Left cardiac atrium (tissue), 4 donors: Measurements from ENCODE around the gene MESP1. TPM values are rescaled to one million over a fixed set of nuclear protein-coding genes. Genes with fewer than 3 reads are reported as not detected.
A peak's percentile ranks its signal among the peaks of the same experiment; 100 is the strongest.
"Not testable (repeated sequence)": the region's sequence is repeated elsewhere in the genome, so short reads cannot be mapped to it uniquely, and the experiment has no call there.

ENCODE experiments used
- ATAC-seq, 2 donors: fragments of 200-7000 bp; cut with Tn5 transposase; one replicate each; pipeline ENCODE4 v1.9.1; 2020; ENCODE audit warnings: mild to moderate bottlenecking in 2 of 2, moderate library complexity in 2 of 2
- DNase-seq: peaks from one replicate; pipeline ENCODE4 v3.0.0-alpha.2; 2020
- intact Hi-C, 2 donors: fragments of 100-400 bp; cut with DNase I; formaldehyde crosslinking; loops; one replicate each; pipeline versions ENCODE4 v1.14.1 to v1.15.1; 2022 to 2023
- total RNA-seq, 2 donors: library from RNA; stranded (reverse); fragmentation: NEBNext Ultra II Directional; extraction: Animal tissue kit (Norgen Biotek cat#: 25700); gene quantifications; one replicate each; pipeline ENCODE4 v1.2.1, GENCODE V29; 2021
- donor health status: DM: no; HTN: yes; CAD: no.
- donor health status: DM: no; HTN: yes; CAD: no; lungs with severe emphysema.
- donor health status: DM: yes; HTN: yes; CAD: no.
- donor health status: Dilated cardiomyopathy.

MESP1 gene
- total RNA-seq, 2 donors from 2014 or later: 4.7 to 10.5 TPM

DNA sequence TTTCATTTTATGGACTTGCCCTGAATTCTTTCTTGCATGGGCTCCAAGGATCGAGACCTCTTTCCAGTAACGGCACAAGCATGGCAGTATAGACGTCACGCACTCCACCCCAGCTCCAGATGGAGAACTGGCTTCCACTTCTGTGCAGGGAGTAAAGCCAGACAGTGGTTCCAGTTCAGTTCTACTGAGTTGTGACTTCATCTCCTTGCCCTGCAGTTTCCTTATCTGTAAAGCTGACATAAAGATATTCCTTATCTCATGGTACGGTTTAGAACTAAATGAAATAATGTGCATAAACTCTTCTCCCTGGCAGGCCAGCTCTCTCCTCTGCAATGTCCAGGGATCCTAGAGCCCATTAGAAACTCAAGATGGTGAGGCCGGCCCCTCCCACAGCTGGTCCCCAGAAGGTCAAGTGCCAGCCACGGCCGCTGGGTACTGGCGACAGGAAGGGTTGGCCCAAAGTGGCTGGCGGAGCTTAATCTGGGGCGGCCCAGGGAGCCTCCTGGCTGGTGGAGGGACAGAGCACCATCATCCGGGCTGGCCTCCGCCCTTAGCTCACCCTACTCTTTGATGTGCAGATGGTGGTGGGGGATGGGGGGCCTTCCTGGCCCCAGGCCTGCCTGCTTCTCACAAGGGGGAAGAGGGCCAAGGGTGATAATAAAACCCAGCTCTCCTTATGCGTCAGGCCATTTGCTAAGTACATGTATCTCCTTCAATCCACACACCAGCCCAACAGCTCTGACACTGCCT lies 32.2 kb upstream of the MESP1 start:
- intact Hi-C loops: no loop called here
- no peak for DNase-seq
- peak; percentile 61 to 78 for ATAC-seq

DNA sequence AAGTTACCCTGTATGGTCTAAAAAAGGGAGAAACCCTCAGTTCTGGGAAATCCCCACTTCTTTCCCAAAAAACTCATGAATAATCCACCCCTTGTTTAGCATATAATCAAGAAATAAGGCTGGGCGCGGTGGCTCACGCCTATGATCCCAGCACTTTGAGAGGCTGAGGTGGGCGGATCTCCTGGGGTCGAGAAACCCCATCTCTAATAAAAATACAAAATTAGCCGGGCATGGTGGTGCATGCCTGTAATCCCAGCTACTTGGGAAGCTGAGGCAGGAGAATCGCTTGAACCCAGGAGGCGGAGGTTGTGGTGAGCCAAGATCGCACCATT lies 31.5 kb upstream of the MESP1 start:
- intact Hi-C loops, DNase-seq, ATAC-seq: not testable (repeated sequence)

DNA sequence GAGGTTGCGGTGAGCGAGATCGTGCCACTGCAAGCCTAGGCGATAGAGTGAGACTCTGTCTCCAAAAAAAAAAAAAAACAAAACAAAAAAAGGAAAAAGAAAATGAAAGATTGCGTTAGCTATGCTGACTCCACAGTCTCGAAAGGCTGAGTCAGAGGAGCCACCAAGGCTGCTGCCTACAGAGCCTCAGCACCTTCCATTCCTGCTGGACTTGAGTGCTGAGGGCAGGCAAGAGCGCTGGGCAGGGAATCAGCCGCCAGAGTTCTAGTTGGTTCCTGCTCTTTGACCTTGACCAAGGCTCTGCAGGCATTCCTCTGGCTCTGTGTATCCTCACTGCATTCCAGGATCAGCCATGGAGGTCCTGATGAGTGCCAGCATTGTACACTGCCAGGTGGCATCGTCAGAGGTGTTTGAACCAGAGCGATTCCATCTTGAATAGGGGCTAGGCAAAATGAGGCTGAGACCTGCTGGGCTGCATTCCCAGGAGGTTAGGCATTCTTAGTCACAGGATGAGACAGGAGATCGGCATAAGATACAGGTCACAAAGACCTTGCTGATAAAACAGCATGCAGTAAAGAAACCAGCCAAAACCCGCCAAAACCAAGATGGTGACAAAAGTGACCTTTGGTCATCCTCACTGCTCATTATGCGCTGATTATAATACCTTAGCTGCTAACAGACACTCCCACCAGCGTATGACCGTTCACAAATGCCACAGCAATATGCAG lies 31.0 kb upstream of the MESP1 start:
- ATAC-seq (peak in 1 of 2 donors; percentile 24), DNase-seq (no peak)
- intact Hi-C loops: no loop called here

DNA sequence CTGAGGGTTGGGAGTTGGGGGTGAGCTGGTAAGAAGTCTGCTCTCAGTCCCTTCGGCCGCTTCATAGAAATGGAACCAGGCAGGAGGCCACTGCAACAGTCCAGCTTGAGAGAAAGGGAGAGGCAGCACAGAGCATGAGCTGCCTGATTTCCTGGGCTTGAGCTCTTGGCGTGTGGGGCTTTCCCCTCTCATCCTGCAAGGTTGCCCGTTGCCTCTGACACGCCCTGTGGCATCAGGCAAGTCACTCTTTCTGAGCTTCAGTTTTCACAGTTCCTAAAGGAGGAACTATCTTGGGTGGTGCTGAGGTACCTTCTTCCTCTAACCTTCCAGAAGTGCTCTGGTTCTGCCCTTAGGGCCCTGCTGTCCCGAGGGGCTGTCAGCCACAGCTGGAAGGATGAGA lies 30.0 kb upstream of the MESP1 start:
- intact Hi-C loops: no loop called here
- no peak for ATAC-seq

DNA sequence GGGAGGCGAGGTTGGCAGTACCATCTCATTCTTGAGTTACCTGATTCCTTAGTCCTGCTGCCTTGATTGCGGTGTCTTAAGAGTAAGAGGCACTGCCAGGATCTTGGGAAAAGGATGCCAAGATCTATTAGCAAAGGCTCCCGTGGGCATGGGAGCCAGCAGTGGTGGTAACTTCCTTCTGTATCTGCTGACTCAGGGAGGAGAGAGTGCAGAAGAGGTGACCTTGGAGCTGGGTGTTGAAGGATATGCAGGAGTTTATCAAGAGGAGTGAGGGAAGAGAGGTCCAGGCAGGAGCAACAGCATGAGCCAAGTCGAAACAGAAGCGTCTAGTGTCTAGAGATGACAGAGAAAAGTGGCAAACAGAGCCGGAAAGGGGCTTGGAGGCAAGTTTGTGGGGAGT lies 29.6 kb upstream of the MESP1 start:
- DNase-seq: no peak
- ATAC-seq: no peak
- intact Hi-C loops: no loop called here

More for the DNA sequence above, 30.0 kb upstream of the MESP1 start:
- DNase-seq: no peak

DNA sequence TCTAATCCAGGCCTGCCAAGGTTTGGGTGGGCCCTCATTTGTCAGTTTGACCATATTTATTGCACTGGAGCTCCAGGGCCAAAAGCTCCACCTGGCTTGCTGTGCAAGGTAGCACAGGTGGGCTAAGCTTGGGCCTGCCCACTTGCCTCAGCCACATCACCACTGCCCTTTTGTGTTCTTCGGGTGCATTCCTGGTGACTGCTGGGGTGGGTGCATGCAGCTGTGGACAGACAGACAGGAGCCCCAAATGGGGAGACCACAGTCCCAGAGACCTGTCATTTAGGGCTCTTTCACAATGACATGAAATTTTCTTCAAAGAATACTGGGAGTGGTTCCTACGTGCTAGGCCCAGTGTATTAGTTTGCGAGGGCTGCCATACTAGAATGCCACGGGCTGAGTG lies 27.8 kb upstream of the MESP1 start:
- intact Hi-C loops: no loop called here
- no peak for ATAC-seq
- no peak for DNase-seq

DNA sequence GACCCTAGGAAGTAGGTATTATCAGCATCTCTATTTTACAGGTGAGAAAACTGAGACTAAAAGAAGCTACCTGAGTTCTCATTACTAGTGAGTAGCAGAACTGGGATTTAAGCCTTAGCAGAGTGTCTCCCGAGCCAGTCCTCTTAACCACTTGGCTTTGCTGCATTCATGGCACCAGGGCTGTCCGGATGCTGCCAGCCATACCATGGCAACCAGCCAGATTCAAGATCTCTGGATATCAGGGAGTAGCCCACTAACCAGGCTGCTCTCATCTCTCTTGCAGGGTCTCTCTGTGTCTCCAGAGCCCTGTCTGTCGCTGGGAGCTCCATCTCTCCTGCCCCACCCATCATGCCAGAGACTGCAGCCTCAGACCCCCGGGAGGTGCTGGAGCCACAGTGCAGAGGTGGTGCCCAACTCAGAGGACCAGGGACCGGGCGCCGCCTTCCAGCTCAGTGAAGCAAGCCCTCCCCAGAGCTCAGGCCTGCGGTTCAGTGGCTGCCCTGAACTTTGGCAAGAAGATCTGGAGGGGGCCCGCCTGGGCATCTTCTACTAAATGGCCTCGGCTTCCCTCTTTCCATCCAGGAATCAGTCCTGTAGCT lies 26.8 kb upstream of the MESP1 start:
- DNase-seq (no peak), ATAC-seq (no peak)
- intact Hi-C loops: no loop called here

DNA sequence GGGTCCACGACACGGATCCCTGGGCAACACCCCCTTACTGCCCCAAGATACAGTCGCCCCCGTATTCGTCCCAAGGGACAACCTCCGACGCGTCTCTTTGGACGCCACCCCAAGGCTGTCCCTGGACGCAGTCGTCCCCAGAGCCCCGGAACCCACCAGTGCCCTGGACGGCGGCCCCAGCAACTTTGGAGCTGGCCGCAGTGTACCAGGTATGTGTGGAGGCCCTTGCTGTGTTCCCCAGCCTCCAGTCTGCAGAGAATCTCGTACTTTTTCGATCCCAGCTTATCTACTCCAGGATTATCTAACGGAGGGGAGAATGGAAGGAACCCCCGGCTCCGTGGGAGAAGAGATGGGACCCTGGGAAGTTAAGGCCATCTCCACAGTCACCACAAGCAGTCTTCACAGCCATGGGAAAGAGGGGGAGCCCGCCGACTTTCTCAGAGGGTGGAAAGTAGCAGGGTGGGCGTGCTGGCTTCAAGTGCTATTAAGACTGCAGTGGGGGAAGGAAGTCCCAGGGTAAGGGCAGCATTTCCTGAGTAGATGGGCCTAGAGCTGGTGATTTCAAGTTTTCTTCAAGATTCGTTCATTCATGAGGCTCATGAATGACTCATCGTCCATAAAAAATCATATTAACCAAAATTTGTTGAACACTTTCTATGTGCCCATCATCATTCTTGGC lies 26.2 kb upstream of the MESP1 start:
- intact Hi-C loops: no loop called here
- DNase-seq: no peak
- ATAC-seq: peak in 1 of 2 donors; percentile 5

DNA sequence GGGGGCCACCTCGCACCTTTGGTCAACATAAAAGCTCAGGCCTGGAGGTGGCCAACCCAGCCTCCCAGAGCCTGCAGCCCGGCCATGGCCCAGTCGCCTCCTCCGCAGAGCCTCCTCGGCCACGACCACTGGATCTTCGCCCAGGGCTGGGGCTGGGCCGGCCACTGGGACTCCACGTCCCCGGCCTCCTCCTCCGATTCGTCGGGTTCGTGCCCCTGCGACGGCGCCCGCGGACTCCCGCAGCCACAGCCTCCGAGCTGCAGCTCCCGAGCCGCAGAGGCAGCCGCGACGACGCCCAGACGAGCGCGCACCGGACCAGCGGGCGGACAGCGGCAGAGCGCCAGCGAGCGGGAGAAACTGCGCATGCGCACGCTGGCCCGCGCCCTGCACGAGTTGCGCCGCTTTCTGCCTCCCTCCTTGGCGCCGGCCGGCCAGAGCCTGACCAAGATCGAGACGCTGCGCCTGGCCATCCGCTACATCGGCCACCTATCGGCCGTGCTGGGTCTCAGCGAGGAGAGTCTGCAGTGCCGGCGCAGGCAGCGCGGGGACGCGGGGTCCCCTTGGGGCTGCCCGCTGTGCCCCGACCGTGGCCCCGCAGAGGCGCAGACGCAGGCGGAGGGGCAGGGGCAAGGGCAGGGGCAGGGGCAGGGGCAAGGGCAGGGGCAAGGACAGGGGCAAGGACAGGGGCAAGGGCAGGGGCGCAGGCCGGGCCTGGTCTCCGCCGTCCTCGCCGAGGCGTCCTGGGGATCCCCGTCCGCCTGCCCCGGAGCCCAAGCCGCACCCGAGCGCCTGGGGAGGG lies 25.4 kb upstream of the MESP1 start, which contains the start of gene MESP2:
Gene MESP2, plus strand, starts transcription at position 59 of the 799 bp plus-strand sequence. Its CDS starts 26 bp downstream, at position 85.
- intact Hi-C loops: no loop called here
- ATAC-seq (peak; percentile 94), DNase-seq (peak; percentile 90)

DNA sequence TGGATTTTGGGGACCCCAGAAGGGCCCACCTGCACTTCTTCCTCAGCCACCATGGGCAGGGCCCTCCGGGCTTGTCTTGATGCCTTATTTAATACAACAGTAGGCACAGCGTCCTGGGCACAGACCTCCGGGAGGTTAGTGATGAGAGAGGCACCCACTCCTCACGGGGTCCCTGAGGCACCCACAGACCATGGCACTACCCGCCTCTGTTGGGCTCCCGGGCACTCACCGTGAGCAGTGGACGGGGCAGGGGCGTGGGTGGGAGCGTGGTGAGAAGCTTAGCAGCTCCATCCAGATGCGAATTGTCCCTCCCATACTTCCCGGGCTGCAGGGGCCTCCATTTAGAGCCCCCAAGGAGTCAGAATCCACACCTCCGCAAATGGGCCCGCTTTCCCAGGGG lies 24.8 kb upstream of the MESP1 start:
- intact Hi-C loops: no loop called here
- DNase-seq: no peak

DNA sequence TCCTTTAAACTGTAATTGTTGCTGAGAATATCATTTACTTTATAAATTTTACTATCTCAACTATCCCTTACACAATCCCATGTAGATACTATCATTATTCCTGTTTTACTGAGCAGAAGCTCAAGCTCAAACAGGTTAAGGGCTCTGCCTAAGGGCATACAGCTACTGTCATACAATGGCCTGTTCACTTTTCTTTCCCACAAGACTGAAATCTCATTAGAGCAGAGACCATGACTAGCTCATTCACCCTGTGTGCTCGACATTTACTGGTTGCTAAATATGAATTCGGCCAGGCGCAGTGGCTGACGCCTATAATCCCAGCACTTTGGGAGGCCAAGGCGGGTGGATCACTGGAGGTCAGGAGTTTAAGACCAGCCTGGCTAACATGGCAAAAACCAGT lies 23.4 kb upstream of the MESP1 start:
- ATAC-seq (no peak), DNase-seq (no peak)
- intact Hi-C loops: no loop called here

More for the DNA sequence above, 24.8 kb upstream of the MESP1 start:
- ATAC-seq: no peak

DNA sequence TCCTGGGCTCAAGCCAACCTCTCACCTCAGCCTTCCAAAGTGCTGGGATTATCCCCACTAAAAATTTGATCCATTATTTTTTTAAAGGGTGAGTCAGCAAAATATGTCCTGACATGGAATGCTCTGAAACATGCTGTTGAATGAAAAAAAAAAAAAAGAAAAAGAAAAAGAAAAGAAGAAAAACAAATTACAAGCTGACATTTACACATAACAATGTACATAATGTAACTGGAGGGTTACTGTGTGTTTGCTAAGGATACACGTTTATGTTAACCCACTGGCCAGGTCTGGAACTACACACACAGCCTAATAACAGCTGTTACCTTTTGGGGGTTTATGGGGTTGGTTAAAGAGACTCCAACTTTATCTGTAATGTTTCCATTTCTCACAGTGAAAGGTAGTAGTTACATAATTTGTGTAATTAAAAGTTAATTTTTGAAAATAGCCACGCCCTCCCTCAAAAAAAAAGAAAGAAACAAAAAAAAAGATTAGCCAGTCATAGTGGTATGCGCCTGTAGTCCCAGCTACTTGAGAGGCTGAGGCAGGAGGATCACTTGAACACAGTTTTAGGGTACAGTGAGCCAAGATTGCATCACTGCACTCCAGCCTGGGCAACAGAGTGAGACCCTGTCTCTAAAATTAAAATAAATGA lies 22.0 kb upstream of the MESP1 start:
- ATAC-seq: no peak
- intact Hi-C loops: no loop called here
- DNase-seq: no peak

DNA sequence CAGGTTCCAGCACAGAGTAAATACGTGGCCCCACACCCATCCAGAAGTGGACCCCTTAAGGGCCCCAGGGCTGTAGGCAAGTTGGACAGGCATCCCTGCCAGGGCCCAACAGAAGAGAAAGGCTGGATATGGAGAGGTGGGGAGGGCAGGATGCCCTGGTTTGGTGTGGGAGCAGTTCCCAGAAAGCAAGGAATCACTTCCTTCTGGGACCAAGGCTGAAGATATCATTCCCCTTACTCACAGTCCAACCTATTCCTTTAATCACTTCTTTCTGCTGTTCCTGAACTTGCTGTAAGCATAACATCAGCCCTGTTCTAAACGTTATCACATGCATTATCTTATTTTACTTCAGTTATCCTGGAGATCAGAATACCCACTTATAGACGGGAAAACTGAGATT lies 19.0 kb upstream of the MESP1 start:
- intact Hi-C loops: no loop called here
- DNase-seq (no peak), ATAC-seq (no peak)

DNA sequence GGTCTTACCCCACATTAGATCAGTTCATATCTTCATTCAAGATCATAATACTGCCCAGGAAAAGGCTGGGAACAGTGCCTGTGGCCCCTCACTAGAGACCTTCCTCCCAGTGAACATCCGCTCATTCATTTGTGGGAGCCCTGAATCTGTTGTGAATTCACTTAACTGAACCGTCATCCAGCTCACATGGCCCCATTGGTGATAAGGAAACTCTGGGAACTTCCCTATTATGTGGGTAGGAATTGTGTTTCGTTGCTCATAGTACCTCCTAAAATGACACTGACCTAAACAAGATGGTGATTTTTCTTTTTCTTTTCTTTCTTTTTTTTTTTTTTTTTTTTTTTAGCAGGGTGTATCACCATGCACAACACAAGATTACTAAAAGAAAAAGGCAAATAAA lies 18.3 kb upstream of the MESP1 start:
- ATAC-seq (no peak), DNase-seq (no peak)
- intact Hi-C loops: loop anchor here (10.0 kb wide), 2 partner anchors 65 to 305 kb away; no protein-coding TSS in a partner anchor

DNA sequence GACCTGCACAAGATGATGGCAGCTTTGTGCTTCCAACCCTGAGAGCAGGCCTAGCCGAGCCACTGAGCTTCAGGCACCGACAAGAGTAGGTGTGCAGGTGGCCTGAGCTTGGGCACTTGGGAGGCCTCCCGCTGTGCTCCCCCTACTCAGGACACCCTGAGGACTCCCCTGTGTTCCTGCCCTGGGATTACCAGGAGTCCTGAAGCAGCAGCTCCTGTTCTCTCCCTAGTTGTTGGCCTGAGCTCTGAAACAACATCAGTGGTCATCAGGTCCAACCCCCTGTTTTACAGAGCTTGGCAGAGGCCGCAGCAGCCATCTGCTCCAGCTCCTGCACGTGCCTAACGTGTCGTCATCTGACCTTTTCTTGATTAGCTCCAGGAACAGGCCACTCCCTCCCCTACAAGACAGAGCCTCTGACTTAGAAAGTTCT lies 17.0 kb upstream of the MESP1 start:
- ATAC-seq (peak in 1 of 2 donors; percentile 41), DNase-seq (no peak)
- intact Hi-C loops: loop anchor here (10.0 kb wide), 2 partner anchors 67 to 307 kb away; no protein-coding TSS in a partner anchor

DNA sequence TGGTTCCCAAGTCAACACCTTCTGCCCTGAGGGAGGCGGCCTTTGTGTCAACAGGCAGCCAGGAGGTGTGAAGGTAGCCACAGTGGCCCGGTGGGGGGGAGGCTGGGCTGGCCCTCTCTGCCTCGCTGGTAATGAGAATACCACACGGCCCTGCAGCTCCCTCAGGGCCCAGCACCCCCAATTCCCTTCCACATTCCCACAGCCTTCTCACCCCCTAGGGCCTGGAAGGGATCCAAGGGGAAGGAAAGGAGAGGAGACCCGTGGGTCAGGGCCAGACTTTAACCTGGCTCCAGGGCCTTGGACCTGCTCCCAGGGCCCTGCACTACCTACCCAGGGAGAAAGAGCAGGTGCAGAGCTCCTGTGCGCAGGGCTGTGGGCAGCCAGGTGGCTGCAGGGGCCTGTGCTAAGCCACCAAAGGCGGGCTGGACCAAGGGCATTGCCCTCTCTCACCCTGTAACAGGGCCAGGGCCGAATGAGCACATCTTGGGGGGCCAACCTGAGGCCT lies 16.4 kb upstream of the MESP1 start:
- DNase-seq (no peak), ATAC-seq (peak in 1 of 2 donors; percentile 32)
- intact Hi-C loops: loop anchor here (10.0 kb wide), 2 partner anchors 67 to 307 kb away; no protein-coding TSS in a partner anchor

DNA sequence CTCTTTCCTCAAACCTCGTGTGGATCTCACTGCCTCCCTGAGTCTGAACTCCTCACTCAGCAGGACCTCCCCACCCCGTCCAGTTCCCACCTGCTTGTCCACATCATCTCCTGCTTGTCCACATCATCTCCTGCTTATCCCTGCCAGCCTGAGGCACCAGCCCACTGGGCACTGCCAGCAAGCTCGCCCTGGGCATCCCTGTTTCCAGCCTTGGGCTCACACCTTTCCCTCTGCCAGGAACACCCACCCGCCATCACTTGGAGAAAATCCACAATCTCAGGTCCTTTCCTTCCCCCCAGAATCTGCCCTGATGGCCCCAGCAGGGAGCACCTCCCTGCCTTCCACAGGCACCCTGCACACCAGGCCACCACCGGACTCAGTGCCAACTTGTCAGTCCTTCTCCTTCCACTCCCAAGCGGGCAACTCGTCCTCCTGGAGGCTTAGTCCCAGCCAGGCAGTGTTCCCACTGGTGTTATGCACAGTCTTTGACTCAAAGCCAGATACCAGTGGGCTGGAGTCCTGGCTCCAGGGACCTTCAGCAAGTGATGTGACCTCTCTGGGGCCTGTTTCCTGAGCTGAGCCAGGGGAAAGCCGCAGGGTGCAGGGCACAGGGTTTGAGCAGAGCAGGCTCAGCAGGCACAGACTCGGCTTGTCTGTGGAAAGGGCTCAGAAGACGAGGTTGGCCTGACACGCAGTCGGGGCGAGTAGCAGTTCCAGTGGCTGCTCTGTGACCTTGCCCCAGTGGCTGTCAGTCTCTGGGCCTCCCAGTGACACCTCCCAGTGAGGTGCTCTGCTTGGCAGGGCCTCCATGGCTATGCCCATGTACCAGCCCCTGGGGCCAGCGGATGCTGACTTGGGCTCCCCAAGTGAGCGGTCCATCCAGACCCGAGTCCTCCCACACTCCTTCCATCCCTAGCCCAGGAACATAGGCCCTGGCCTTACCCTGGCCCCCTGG lies 15.6 kb upstream of the MESP1 start:
- intact Hi-C loops: loop anchor here (10.0 kb wide), 2 partner anchors 68 to 308 kb away; no protein-coding TSS in a partner anchor
- DNase-seq (no peak), ATAC-seq (peak; percentile 58 to 63)
